K562 (cell line): Measurements from ENCODE around the gene RYR1. TPM values are rescaled to one million over a fixed set of nuclear protein-coding genes. Genes with fewer than 3 reads are reported as not detected.
A peak's percentile ranks its signal among the peaks of the same experiment; 100 is the strongest.

Experiments
- ARID1B ChIP-seq: fragments of 450-650 bp; IDR thresholded peaks from 2 replicates; pipeline ENCODE4 v1.6.1; 2016; ENCODE audit warnings: antibody characterized with exemption, mild to moderate bottlenecking, inconsistent platforms
- CCAR2 ChIP-seq: fragments of 200-400 bp; formaldehyde crosslinking; IDR thresholded peaks from 2 replicates; pipeline ENCODE4 v1.6.1; 2017; ENCODE audit warnings: mild to moderate bottlenecking, low read depth, low read length
- DPF2 ChIP-seq: fragments of 450-650 bp; IDR thresholded peaks from 2 replicates; pipeline ENCODE4 v1.6.1; 2016
- HDAC1 ChIP-seq, 2 experiments: fragments of 450-650 bp; IDR thresholded peaks; 2 replicates each; pipeline ENCODE4 v1.6.1; 2016 to 2017; ENCODE audit warnings: inconsistent platforms in 1 of 2, mild to moderate bottlenecking in 1 of 2, moderate library complexity in 1 of 2
- HDAC3 ChIP-seq: fragments of 450-650 bp; IDR thresholded peaks from 2 replicates; pipeline ENCODE4 v1.6.1; 2018; ENCODE audit warnings: borderline replicate concordance, mild to moderate bottlenecking, moderate library complexity; ENCODE audit not compliant: partially characterized antibody
- HNRNPL ChIP-seq: fragments of 200-400 bp; formaldehyde crosslinking; IDR thresholded peaks from 2 replicates; pipeline ENCODE4 v1.6.1; 2017; ENCODE audit warnings: low read depth, mild to moderate bottlenecking, low read length
- KLF13 ChIP-seq: fragments of 450-650 bp; IDR thresholded peaks from 2 replicates; pipeline ENCODE4 v1.6.1; 2016; ENCODE audit warnings: missing genetic modification characterization, low read depth, mild to moderate bottlenecking, missing compliant biosample characterization, moderate library complexity, borderline replicate concordance
- MECOM ChIP-seq: fragments of 250-450 bp; sonication (Bioruptor Pico); IDR thresholded peaks from 2 replicates; pipeline ENCODE4 v1.8.0; 2022; ENCODE audit warnings: inconsistent platforms
- MITF ChIP-seq: IDR thresholded peaks from 2 replicates; pipeline ENCODE4 v1.6.1; 2014; ENCODE audit warnings: antibody characterized with exemption
- NRF1 ChIP-seq, 2 experiments: fragments of 450-650 bp; IDR thresholded peaks in 1 of 2; conservative IDR thresholded peaks in 1 of 2; 2 replicates each; pipeline ENCODE4 v1.6.1; 2014; ENCODE audit warnings: mild to moderate bottlenecking in 2 of 2
- POLR2AphosphoS5 ChIP-seq: IDR thresholded peaks from 2 replicates; pipeline ENCODE4 v1.6.1; 2011; ENCODE audit warnings: mild to moderate bottlenecking, low read depth, low read length, moderate library complexity; ENCODE audit not compliant: control insufficient read depth, insufficient read depth
- POLR2B ChIP-seq: fragments of 450-650 bp; IDR thresholded peaks from 2 replicates; pipeline ENCODE4 v1.6.1; 2018; ENCODE audit warnings: low read depth; ENCODE audit not compliant: partially characterized antibody
- RBM14 ChIP-seq: fragments of 200-400 bp; formaldehyde crosslinking; IDR thresholded peaks from 2 replicates; pipeline ENCODE4 v1.6.1; 2018; ENCODE audit warnings: low read depth, mild to moderate bottlenecking, low read length, moderate library complexity, borderline replicate concordance; ENCODE audit not compliant: insufficient read depth
- RHOXF2B ChIP-seq: fragments of 250-450 bp; sonication (Bioruptor Pico); conservative IDR thresholded peaks from 2 replicates; pipeline ENCODE4 v1.5.1; 2021
- SRSF9 ChIP-seq: fragments of 200-400 bp; formaldehyde crosslinking; IDR thresholded peaks from 2 replicates; pipeline ENCODE4 v1.6.1; 2017; ENCODE audit warnings: low read depth, low read length, borderline replicate concordance
- YBX1 ChIP-seq: fragments of 450-650 bp; IDR thresholded peaks from 2 replicates; pipeline ENCODE4 v1.7.1; 2016; ENCODE audit warnings: mild to moderate bottlenecking
- ZBTB17 ChIP-seq: fragments of 450-650 bp; formaldehyde crosslinking; IDR thresholded peaks from 2 replicates; pipeline ENCODE4 v1.4.0; 2020; ENCODE audit warnings: mild to moderate bottlenecking
- polyA plus RNA-seq, 8 experiments: library from polyadenylated mRNA; depleted of rRNA in 4 of 8; stranded (reverse) in 5 of 8; unstranded in 3 of 8; fragments of >200 nt; fragmentation: Nextera tagmentation in 2 of 8; fragmentation: Illumina TruSeq in 1 of 8; extraction: Ambion mirVana in 2 of 8; extraction: Trizol in 1 of 8; gene quantifications; 2 replicates each; pipeline versions ENCODE4 v1.2.1 to v1.2.3, GENCODE V29; 2011 to 2014; ENCODE audit warnings: inconsistent platforms in 1 of 8, missing spikeins in 1 of 8
- total RNA-seq, 7 experiments: library from RNA; depleted of rRNA in 6 of 7; stranded (reverse); fragments of >200 nt in 6 of 7; fragmentation: Illumina TruSeq in 2 of 7; extraction: Trizol in 2 of 7; gene quantifications; 2 replicates each; pipeline versions ENCODE4 v1.2.1 to v1.2.3, GENCODE V29; 2011 to 2021; ENCODE audit warnings: low replicate concordance in 1 of 7
- TF ChIP-seq, protein P1 (sequence below): fragments of 450-650 bp; IDR thresholded peaks from 2 replicates; pipeline ENCODE4 v1.6.1; 2016; ENCODE audit warnings: borderline replicate concordance
- TF ChIP-seq, protein P2 (sequence below): sonication (generic); formaldehyde crosslinking; IDR thresholded peaks from 2 replicates; pipeline ENCODE4 v1.8.0; 2022; ENCODE audit warnings: mild to moderate bottlenecking, missing genetic modification reagents, borderline replicate concordance
- TF ChIP-seq, protein P3 (sequence below), 2 experiments: IDR thresholded peaks in 1 of 2; conservative IDR thresholded peaks in 1 of 2; 2 replicates each; pipeline ENCODE4 v1.6.1; 2016; ENCODE audit warnings: low read depth in 2 of 2, mild to moderate bottlenecking in 1 of 2, missing compliant biosample characterization in 1 of 2, missing genetic modification characterization in 1 of 2, moderate library complexity in 1 of 2

The RYR1 gene
- total and polyA plus RNA-seq, 9 of the 15 experiments (the other 6 are each of a cell fraction or from before 2014, with no cell fraction given), result 0.11 to 7.4 (median 3.7) TPM

DNA sequence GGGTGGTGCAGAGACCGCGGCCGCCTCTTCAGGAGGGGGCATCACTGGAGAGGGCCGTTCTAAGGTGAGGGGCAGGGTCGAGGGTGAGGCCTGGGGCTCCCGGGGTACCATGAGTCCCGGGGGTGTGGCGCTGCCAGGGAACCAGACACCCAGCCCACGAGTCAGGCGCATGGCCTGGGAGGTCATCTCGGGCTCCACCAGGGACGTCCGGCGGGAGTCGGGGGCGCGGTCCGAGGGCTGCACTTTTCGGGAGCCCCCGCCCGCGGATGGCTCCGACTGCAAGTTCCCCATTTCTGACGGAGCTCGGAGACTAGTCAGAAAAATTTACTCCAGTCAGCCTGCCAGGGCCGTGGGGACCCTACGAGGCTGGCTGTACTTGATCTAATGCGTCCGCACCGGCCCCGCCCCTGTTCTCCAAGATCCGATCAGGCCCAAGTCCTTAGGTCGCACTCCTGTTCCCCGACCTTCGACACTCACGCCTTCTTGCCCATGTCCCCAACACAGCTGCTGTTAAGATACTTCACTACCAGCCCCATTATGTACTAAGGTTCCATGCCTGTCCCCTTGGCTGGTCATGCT, 46.4 kb upstream of the RYR1 start (continued):
- TF ChIP-seq, protein P1, sequence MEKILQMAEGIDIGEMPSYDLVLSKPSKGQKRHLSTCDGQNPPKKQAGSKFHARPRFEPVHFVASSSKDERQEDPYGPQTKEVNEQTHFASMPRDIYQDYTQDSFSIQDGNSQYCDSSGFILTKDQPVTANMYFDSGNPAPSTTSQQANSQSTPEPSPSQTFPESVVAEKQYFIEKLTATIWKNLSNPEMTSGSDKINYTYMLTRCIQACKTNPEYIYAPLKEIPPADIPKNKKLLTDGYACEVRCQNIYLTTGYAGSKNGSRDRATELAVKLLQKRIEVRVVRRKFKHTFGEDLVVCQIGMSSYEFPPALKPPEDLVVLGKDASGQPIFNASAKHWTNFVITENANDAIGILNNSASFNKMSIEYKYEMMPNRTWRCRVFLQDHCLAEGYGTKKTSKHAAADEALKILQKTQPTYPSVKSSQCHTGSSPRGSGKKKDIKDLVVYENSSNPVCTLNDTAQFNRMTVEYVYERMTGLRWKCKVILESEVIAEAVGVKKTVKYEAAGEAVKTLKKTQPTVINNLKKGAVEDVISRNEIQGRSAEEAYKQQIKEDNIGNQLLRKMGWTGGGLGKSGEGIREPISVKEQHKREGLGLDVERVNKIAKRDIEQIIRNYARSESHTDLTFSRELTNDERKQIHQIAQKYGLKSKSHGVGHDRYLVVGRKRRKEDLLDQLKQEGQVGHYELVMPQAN, result 0 out of 2 replicates have a peak, but pooled peaks have one; percentile 51
- peak; percentile 31; the same call in 1 of the 2 replicates for TF ChIP-seq POLR2AphosphoS5
- TF ChIP-seq YBX1, result no peak
- 0 out of 2 replicates have a peak, but pooled peaks have one; percentile 39 for TF ChIP-seq ARID1B
- 0 out of 2 replicates have a peak, but pooled peaks have one; percentile 2 for TF ChIP-seq HNRNPL
- TF ChIP-seq ZBTB17, result no peak
- no peak for TF ChIP-seq SRSF9
- TF ChIP-seq KLF13, result no peak
- TF ChIP-seq NRF1 (conservative IDR thresholded peaks at IDR 0.05 in 1 of 2, IDR thresholded peaks at IDR 0.05 in 1 of 2), result peak; percentile 19 to 44; a peak in 2 of 4 replicates
- TF ChIP-seq DPF2, result 0 out of 2 replicates have a peak, but pooled peaks have one; percentile 36
- peak in 1 of 2 experiments; percentile 44; a peak in 2 of 4 replicates for TF ChIP-seq HDAC1 (IDR thresholded peaks at IDR 0.05)
- TF ChIP-seq MITF, result no peak
- no peak for TF ChIP-seq CCAR2
- TF ChIP-seq, protein P2, sequence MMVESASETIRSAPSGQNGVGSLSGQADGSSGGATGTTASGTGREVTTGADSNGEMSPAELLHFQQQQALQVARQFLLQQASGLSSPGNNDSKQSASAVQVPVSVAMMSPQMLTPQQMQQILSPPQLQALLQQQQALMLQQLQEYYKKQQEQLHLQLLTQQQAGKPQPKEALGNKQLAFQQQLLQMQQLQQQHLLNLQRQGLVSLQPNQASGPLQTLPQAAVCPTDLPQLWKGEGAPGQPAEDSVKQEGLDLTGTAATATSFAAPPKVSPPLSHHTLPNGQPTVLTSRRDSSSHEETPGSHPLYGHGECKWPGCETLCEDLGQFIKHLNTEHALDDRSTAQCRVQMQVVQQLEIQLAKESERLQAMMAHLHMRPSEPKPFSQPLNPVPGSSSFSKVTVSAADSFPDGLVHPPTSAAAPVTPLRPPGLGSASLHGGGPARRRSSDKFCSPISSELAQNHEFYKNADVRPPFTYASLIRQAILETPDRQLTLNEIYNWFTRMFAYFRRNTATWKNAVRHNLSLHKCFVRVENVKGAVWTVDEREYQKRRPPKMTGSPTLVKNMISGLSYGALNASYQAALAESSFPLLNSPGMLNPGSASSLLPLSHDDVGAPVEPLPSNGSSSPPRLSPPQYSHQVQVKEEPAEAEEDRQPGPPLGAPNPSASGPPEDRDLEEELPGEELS, result no peak
- no peak for TF ChIP-seq HDAC3
- TF ChIP-seq MECOM (CRISPR knock-in tag), result no peak
- TF ChIP-seq POLR2B, result no peak
- TF ChIP-seq RHOXF2B (CRISPR knock-in tag), result no peak
- TF ChIP-seq RBM14, result no peak
- TF ChIP-seq, protein P3, sequence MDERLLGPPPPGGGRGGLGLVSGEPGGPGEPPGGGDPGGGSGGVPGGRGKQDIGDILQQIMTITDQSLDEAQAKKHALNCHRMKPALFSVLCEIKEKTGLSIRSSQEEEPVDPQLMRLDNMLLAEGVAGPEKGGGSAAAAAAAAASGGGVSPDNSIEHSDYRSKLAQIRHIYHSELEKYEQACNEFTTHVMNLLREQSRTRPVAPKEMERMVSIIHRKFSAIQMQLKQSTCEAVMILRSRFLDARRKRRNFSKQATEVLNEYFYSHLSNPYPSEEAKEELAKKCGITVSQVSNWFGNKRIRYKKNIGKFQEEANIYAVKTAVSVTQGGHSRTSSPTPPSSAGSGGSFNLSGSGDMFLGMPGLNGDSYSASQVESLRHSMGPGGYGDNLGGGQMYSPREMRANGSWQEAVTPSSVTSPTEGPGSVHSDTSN (CRISPR knock-in tag; IDR thresholded peaks at IDR 0.05; ENCODE audit: low read depth), result no peak
- TF ChIP-seq, protein P3 (tag; conservative IDR thresholded peaks at IDR 0.05; ENCODE audit: low read depth), result no peak
